Thoracic aorta (tissue), 2 donors: ENCODE results near the gene KIF13A. TPM values are rescaled to one million over a fixed set of nuclear protein-coding genes. Genes with fewer than 3 reads are reported as not detected.

Source experiments
- ATAC-seq: fragments of 150-250 bp; one replicate; pipeline ENCODE4 v1.8.0; 2017; ENCODE audit warnings: low read depth; ENCODE audit not compliant: insufficient number of reproducible peaks, low FRiP score
- DNase-seq: peaks from one replicate; pipeline ENCODE4 v3.0.0-alpha.2; 2020; ENCODE audit warnings: low spot score
- H3K27ac ChIP-seq, 2 donors: fragments of 200-600 bp; sonication (generic); 1 replicate in 1 of 2; 2 replicates in 1 of 2; pipeline ENCODE4 v1.5.1; 2016; ENCODE audit warnings: mild to moderate bottlenecking in 2 of 2, moderate library complexity in 2 of 2
- H3K27me3 ChIP-seq: fragments of 200-600 bp; sonication (generic); replicated peaks from 2 replicates; pipeline ENCODE4 v1.6.0; 2016; ENCODE audit warnings: mild to moderate bottlenecking; ENCODE audit not compliant: insufficient read depth
- H3K36me3 ChIP-seq: fragments of 200-600 bp; sonication (generic); one replicate; pipeline ENCODE4 v1.5.1; 2016
- H3K4me1 ChIP-seq, 2 donors: fragments of 200-600 bp; sonication (generic); 1 replicate in 1 of 2; 2 replicates in 1 of 2; pipeline versions ENCODE4 v1.5.1 to v1.6.0; 2016; ENCODE audit warnings: low read depth in 2 of 2, mild to moderate bottlenecking in 1 of 2; ENCODE audit not compliant: control insufficient read depth in 1 of 2
- H3K4me3 ChIP-seq: fragments of 200-600 bp; sonication (generic); 2 replicates; pipeline ENCODE4 v1.5.1; 2016; ENCODE audit warnings: mild to moderate bottlenecking
- H3K9me3 ChIP-seq: fragments of 200-600 bp; sonication (generic); 2 replicates; pipeline ENCODE4 v1.5.1; 2016
- total RNA-seq, 2 donors: library from RNA; depleted of rRNA; stranded (reverse); fragments of >200 nt; gene quantifications; one replicate each; pipeline versions ENCODE4 v1.1.0 to v1.2.3, GENCODE V29; 2016
- TF ChIP-seq, protein P1 (sequence below): fragments of 200-600 bp; sonication (generic); IDR thresholded peaks from one replicate; pipeline ENCODE4 v1.5.1; 2019; ENCODE audit warnings: antibody characterized with exemption

KIF13A gene
- total RNA-seq, 2 donors from 2014 or later, result 79.3 to 98.0 TPM

DNA sequence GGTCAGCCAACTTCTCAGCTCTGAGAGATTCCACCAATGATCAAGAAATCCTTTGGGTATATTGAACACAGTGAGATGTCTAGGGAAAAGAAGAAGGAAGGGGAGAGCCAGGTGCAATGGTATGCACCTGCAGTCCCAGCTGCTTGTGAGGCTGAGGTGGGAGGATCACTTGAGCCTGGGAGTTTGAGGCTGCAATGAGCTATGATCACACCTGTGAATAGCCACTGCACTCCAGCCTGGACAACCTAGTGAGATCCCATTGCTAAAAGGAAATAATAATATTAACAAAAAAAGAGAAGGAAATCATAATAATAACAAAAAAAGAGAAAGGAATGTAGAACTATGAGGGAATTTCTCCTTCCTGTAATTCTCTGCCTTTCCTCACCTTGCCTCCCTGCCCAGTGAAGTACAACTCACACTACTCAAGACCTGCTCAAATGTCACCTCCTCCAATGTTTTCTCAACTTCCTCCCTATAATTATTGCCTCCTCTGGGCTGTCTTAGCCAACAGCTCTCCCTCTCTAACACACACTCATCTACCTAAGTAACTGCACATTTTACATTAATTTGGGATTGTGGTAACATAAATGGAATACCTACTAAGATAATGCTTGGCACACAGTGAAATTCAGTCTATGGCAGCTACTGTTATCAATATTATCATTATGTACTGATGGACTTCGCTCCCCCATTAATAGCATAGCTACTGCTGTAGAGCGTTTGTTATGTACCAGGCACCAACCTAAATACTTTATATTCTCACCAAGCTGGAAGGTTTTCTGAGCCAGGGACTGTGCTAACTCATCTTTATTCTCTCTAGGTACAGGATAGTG lies 103.6 kb downstream of the KIF13A start:
- TF ChIP-seq, protein P1, sequence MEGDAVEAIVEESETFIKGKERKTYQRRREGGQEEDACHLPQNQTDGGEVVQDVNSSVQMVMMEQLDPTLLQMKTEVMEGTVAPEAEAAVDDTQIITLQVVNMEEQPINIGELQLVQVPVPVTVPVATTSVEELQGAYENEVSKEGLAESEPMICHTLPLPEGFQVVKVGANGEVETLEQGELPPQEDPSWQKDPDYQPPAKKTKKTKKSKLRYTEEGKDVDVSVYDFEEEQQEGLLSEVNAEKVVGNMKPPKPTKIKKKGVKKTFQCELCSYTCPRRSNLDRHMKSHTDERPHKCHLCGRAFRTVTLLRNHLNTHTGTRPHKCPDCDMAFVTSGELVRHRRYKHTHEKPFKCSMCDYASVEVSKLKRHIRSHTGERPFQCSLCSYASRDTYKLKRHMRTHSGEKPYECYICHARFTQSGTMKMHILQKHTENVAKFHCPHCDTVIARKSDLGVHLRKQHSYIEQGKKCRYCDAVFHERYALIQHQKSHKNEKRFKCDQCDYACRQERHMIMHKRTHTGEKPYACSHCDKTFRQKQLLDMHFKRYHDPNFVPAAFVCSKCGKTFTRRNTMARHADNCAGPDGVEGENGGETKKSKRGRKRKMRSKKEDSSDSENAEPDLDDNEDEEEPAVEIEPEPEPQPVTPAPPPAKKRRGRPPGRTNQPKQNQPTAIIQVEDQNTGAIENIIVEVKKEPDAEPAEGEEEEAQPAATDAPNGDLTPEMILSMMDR, result no peak
- no peaks in the 10 kb centered on the region for H3K27me3 ChIP-seq
- H3K27ac ChIP-seq, result peak overlapping the region in 1 of 2 donors; percentile 42
- ATAC-seq (no peak), DNase-seq (no peak)
- H3K36me3 ChIP-seq, result no peaks in the 10 kb centered on the region
- H3K4me1 ChIP-seq, result peaks cover 17 to 50% of the 10 kb centered on the region in 2 donors
- H3K4me3 ChIP-seq, result no peak overlapping the region
- no peaks in the 10 kb centered on the region for H3K9me3 ChIP-seq

DNA sequence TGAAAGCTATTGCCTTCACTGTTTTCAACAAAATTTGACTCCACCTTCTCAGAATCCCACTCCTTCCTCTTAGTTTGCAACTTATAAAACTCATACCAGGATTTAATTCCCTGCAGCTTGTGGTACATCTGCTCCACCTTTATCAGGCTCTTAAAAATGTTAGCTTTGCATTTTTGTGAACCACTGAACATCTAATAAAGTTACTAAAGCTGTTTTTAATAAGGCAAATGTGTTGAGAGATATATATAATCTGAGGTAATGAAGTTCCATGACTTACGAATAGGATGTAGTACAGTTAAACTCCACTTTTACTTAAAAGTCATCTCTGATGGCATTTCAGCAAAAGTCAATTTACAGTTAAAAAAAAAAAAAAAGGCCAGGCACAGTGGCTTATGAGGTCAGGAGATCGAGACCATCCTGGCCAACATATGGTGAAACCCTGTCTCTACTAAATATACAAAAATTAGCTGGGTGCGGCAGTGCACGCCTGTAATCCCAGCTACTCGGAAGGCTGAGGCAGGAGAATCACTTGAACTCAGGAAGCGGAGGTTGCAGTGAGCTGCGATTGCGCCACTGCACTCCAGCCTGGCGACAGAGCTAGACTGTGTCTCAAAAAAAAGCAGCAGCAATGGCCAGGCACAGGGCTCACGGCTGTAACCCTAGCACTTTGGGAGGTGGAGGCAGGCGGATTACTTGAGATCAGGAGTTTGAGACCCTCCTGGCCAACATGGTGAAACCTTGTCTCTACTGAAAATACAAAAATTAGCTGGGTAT lies 106.2 kb downstream of the KIF13A start:
- ATAC-seq, result no peak
- DNase-seq, result no peak
- H3K4me1 ChIP-seq, result peaks cover 22 to 60% of the 10 kb centered on the region in 2 donors

DNA sequence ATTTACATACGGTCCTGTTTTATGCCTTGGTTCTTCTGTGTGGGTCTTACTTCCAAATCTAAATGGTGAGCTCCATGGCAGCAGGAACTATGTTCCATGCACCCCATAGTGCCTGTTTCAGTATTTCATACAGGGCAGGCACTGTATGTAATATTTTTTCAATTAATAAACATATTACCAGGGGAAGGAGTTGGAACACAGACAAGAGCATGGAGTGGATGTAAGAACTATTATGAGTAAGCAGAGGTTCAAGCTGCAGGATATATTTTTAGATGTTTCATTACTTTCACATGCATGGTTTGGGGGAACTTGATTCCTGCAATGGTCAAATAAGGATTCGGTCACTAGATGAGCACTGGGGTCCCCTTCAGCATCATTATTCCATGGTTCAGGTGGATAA lies 108.3 kb downstream of the KIF13A start:
- DNase-seq, result no peak
- Histone ChIP-seq H3K9me3 (no peaks in the 10 kb centered on the region), H3K36me3 (no peaks in the 10 kb centered on the region), H3K27ac (no peak overlapping the region), H3K27me3 (no peaks in the 10 kb centered on the region), H3K4me3 (no peak overlapping the region), H3K4me1 (peaks cover 15 to 39% of the 10 kb centered on the region in 2 donors)
- ATAC-seq, result no peak
- TF ChIP-seq, protein P1, result no peak

More for the DNA sequence above, 106.2 kb downstream of the KIF13A start:
- H3K27ac ChIP-seq, result no peak overlapping the region
- no peaks in the 10 kb centered on the region for H3K36me3 ChIP-seq
- no peaks in the 10 kb centered on the region for H3K27me3 ChIP-seq
- TF ChIP-seq, protein P1, result no peak
- no peaks in the 10 kb centered on the region for H3K9me3 ChIP-seq
- no peak overlapping the region for H3K4me3 ChIP-seq

DNA sequence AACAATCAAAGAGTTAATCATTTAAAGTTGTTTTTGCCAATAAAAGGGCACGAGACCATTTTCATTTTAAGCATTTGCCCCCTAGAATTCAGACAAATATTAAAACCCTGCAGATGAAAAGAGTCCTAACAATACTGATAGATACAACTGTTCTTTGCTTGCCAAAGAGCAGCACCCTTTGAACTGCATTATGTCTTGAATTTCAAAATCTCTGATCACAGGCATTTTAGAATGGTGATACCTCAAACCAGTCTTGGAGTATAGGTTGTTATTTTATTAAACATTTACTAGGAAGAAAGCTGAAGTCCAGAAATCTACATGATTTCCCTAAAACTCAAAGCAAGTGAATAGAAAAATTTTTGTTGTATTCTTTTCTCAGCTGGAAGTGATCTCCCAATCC lies 108.7 kb downstream of the KIF13A start:
- no peak for ATAC-seq
- H3K4me1 ChIP-seq, result peaks cover 13 to 35% of the 10 kb centered on the region in 2 donors
- DNase-seq, result no peak
- H3K27me3 ChIP-seq, result no peaks in the 10 kb centered on the region
- TF ChIP-seq, protein P1, result no peak
- H3K4me3 ChIP-seq, result no peak overlapping the region
- H3K27ac ChIP-seq, result no peak overlapping the region
- no peaks in the 10 kb centered on the region for H3K36me3 ChIP-seq
- no peaks in the 10 kb centered on the region for H3K9me3 ChIP-seq

DNA sequence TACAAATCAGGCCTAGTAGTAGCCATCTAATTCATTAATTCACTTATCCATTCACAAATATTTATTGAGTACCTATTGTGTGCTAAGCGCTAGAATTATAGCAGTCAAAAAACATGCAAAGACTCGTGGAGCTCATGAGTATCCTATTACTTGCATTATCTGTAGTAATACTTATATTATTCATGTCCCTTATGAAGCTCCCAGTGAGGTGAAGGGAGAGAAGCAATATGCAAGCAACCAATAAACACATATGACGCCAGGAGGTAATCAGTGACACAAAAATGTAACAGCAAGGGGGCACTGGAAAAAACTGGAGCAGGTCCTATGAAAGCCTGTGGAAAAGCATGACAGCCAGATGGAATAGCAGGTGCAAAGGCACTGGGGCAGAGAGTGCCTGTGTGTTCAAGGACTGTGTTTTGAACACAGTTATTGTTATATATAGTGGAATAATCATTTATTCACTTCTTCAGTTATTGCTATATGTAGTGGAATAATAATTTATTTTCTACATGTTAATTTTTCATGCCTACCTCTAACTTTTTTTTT lies 109.5 kb downstream of the KIF13A start:
- H3K36me3 ChIP-seq, result no peaks in the 10 kb centered on the region
- no peaks in the 10 kb centered on the region for H3K9me3 ChIP-seq
- H3K4me3 ChIP-seq, result no peak overlapping the region
- ATAC-seq, result no peak
- DNase-seq, result no peak
- no peaks in the 10 kb centered on the region for H3K27me3 ChIP-seq
- peaks cover 13 to 31% of the 10 kb centered on the region in 2 donors for H3K4me1 ChIP-seq
- TF ChIP-seq, protein P1, result no peak
- H3K27ac ChIP-seq, result no peak overlapping the region
